NCI-H1417 (cell line): ENCODE data around the gene ABCC10.
A peak's percentile ranks its signal among the peaks of the same experiment; 100 is the strongest.
"Not testable (repeated sequence)": the region's sequence is repeated elsewhere in the genome, so short reads cannot be mapped to it uniquely, and the experiment has no call there.

ENCODE experiments used
- DNase-seq, 3 experiments: peaks; one replicate each; lab custom pipeline; 2025; lab: John Stamatoyannopoulos, UW

ABCC10 gene

GRCh38 chr6:43407296-43407695 is 20.0 kb upstream of the ABCC10 start:
- no peak for DNase-seq

GRCh38 chr6:43408259-43408658 is 19.1 kb upstream of the ABCC10 start:
- DNase-seq, result no peak

GRCh38 chr6:43410776-43411175 is 16.6 kb upstream of the ABCC10 start:
- not testable (repeated sequence) for DNase-seq

GRCh38 chr6:43412541-43412940 is 14.8 kb upstream of the ABCC10 start:
- no peak for DNase-seq

GRCh38 chr6:43413002-43413401 is 14.3 kb upstream of the ABCC10 start:
- DNase-seq, result no peak

GRCh38 chr6:43415275-43415674 is 12.1 kb upstream of the ABCC10 start:
- DNase-seq, result not testable (repeated sequence)

- DNase-seq, result no peak
These were observed 10.4 kb upstream of the ABCC10 start for GRCh38 chr6:43416935-43417334.

DNA sequence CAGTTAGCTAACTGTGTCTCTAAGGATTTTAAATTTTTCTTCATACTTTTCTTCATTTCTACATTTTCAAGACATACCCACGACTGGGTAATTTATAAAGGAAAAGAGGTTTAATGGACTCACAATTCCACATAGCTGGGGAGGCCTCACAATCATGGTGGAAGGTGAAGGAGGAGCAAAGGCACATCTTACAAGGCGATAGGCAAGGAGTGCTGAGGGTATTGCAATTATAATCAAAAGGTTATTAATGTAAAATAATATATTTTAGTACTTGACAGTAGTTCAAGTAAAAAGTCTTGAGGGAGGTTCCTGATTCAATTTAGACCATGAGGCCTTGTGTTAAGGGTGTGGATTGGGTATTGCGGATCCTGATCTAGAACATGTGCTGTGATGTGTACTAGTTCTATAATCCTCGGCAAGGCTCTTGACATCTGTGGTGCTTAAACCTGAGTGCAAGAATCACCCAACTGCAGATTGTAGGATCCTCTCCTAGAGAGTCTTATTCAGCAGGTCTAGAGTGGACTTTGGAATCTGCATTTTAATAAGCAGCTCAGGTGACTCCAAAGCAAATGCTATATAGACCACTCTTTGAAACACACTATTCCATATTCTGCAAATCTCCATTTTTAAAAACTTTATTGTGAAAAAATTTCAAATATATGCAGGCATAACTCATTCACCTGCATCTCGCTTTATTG is 7.2 kb upstream of the ABCC10 start:
- DNase-seq, result no peak

GRCh38 chr6:43421831-43422230 is 5.5 kb upstream of the ABCC10 start:
- no peak for DNase-seq

DNA sequence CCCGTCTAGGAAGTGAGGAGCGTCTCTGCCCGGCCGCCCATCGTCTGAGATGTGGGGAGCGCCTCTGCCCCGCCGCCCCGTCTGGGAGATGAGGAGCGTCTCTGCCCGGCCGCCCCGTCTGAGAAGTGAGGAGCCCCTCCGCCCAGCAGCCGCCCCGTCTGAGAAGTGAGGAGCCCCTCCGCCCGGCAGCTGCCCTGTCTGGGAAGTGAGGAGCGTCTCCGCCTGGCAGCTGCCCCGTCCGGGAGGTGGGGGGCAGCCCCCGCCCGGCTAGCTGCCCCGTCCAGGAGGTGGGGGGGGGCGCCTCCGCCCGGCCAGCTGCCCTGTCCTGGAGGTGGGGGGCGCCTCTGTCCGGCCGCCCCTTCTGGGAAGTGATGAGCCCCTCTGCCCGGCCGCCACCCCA is 2.3 kb upstream of the ABCC10 start:
- DNase-seq, result not testable (repeated sequence)

DNA sequence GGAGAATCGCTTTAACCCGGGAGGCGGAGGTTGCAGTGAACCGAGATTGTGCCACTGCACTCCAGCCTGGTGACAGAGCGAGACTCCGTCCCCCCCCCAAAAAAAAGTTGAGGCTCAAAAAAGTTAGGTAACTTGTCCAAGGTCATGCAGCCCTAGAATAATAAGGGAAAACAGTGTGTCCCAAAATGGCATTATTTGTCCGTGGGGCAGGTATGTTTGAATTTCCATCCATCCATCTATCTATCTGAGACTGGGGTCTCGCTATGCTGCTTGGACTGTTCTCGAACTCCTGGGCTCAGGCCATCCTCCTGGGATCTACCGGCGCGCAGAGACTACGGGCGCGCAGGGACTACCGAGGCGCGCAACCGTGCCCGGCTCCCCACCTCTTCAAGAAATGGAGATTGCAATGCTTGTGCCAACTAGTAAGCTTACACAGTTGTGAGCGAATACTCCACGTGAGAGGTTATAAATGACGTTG is 374 bp upstream of the ABCC10 start:
- DNase-seq, result no peak

DNA sequence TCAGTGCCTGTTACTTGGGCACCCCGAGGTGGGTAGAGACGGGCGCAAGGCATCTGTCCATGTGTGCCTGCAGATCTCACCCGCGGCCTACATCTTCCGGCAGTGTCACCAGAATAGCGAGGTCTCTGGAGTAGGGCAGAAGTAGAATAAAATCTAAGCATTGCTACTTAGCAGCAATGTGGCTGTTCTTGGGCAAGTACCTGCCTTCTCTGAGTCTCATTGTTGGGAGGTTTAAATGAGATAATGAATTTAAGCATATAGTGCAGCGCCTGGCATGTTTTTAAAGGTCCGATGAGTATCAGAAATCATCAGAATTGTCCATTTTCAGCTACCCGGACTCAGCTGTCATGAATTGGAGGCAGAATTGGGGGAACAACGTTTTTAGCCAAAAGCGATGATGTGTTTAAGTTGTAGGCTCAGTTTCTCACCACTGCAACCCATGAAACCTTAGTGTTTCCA is 800 bp downstream of the ABCC10 start:
- peak in 2 of 3 experiments; percentile 33 to 45 for DNase-seq

- no peak for DNase-seq
These were observed 1.5 kb downstream of the ABCC10 start for GRCh38 chr6:43428874-43429273.

DNA sequence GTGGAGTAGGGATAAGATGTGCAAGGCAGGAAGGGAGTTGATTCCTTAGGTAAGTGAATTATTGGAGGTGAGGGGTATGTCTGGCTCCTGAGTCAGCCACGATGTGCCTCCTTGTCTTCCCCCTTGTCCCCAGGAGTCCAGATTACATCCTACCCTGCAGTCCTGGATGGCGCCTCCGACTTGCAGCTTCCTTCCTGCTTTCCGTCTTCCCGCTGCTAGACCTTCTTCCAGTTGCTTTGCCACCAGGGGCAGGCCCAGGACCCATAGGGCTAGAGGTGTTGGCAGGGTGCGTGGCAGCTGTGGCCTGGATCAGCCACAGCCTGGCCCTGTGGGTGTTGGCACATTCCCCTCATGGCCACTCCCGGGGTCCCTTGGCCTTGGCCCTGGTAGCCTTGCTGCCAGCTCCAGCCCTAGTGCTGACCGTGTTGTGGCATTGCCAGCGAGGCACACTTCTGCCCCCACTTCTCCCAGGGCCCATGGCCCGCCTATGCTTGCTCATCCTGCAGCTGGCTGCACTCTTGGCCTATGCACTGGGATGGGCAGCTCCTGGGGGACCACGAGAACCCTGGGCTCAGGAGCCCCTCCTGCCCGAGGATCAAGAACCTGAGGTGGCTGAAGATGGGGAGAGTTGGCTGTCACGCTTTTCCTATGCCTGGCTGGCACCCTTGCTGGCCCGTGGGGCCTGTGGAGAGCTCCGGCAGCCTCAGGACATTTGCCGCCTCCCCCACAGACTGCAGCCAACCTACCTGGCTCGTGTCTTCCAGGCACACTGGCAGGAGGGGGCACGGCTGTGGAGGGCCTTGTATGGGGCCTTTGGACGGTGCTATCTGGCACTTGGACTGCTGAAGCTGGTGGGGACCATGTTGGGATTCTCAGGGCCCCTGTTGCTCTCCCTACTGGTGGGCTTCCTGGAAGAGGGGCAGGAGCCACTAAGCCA is 4.9 kb downstream of the ABCC10 start:
- no peak for DNase-seq

DNA sequence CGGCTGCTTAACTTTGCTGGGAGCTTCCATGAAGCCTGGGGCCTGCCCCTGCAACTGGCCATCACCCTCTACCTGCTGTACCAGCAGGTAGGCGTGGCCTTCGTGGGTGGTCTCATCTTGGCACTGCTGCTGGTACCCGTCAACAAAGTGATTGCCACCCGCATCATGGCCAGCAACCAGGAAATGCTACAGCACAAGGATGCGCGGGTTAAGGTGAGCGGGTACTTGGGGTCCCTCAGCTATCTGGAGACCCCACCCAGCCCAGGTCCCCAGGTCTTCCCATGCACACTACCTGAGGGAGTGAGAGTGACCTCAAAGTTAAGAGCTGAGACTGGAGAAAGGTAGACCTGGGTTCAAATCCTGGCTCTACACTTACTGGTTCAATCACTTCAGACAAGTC is 5.8 kb downstream of the ABCC10 start:
- DNase-seq, result no peak

DNA sequence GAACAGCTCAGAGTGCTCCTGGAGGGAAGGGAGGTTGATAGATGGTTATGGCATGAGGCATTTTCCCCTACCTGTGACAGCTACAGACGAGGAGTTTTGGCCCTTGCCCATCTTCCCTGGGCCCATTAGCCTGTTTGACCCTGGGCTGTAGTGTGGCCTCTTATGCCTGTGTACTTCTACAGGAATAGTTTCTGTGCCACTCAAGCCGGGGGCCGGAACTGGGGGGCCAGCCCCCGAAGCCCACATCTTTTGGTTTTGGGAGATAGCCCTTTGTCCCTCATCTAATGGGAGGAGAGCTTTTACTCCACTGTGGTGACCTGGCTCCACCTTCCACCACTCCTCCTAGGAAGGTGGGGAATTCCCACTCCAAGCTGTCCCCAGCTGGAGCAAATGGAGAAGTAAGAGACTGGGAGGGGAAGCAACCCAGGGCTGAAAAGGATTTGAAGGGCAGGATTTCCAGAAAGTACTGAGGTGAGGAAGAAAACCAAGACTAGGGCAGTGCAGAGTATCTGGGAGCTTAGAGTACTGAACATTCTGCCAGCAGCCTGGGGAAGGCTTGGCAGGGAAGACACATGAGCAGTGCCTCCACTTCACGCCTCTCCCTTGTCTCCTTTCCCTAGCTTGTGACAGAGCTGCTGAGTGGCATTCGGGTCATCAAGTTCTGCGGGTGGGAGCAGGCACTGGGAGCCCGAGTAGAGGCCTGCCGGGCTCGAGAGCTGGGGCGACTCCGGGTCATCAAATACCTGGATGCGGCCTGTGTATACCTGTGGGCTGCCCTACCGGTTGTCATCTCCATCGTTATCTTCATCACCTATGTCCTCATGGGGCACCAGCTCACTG is 6.9 kb downstream of the ABCC10 start:
- no peak for DNase-seq

DNA sequence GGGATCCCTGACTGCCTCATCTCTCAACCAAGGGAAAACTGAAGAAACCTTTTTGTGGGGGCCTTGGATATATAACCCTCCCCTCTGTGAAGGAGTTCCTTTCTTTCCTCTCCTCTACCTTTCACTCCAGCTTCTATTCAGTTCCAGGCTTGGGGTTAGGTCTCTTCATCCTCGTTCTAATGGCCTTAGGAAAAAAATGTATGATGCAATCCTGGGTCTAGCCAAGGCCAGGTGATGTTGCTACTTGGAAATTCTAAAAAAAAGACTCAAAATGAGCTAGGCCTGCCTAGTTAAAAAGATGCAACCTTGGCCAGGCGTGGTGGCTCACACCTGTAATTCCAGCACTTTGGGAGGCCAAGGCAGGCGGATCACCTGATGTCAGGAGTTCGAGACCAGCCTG is 7.6 kb downstream of the ABCC10 start:
- DNase-seq, result no peak

- no peak for DNase-seq
These were observed 8.5 kb downstream of the ABCC10 start for GRCh38 chr6:43435682-43436437.

DNA sequence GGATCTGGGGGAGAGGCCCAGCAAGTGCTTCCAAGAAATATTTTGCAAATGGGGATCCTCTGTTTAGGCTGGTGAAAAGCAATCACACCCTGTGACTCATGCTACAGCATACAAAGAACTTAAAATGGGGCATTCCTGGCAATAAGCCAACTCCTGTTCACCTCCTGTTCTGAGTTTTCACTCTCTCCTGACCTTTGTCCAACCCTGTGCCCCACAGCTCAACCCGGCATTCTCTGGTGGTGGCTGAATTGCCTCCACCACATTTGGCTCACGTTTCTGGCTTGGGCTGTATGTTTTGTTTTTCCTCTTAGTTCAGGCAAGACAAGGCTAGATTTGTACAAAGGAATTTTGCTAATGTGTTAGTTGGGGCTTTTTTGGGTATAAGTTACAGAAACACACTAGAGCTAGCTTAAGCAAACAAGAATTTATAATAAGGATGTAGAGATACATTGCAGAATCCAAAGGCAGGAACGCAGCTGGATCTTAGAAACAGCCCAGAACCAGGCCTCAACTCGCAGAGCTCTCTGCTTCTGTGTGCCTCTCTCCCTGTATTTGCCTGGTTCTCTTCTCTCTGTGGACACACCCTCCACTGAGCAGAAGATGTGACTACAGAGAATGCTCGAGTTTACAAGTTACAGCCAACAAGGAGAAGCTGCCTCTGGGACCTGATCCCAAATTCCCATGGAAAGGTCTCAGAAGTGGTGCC is 9.4 kb downstream of the ABCC10 start:
- peak in 1 of 3 experiments; percentile 6 for DNase-seq

- peak in 1 of 3 experiments; percentile 3 for DNase-seq
These were observed 10.4 kb downstream of the ABCC10 start for GRCh38 chr6:43437700-43438099.

DNA sequence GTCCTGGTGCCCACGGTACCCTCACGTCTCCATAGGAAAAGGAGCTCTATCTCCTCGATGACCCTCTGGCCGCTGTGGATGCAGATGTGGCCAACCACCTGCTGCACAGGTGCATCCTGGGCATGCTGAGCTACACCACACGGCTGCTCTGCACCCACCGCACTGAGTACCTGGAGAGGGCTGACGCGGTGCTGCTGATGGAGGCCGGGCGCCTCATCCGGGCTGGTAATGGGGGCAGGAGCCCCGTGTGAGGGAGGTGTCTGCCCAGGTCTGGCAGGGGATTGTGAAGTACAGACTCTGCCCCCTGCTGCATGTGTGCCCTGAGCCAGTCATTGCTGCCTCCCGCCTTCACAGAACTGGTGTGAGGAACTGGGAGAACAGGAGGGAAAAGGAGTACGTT is 15.6 kb downstream of the ABCC10 start:
- DNase-seq, result no peak
